Body of pancreas (tissue), 4 donors: ENCODE results near the gene EML6. TPM values are rescaled to one million over a fixed set of nuclear protein-coding genes. Genes with fewer than 3 reads are reported as not detected.
"Not testable (repeated sequence)": the region's sequence is repeated elsewhere in the genome, so short reads cannot be mapped to it uniquely, and the experiment has no call there.

Source experiments
- ATAC-seq: fragments of 150-250 bp; one replicate; pipeline ENCODE4 v1.9.1; 2016
- DNase-seq, 4 donors: peaks; one replicate each; pipeline ENCODE4 v3.0.0-alpha.2; 2019
- H3K27ac ChIP-seq, 4 donors: fragments of 200-600 bp; sonication (generic); 1 replicate in 3 of 4; 2 replicates in 1 of 4; pipeline versions ENCODE4 v1.5.1 to v1.6.1; 2016 to 2019; ENCODE audit warnings: mild to moderate bottlenecking in 1 of 4, mixed read lengths in 1 of 4, moderate library complexity in 1 of 4
- H3K27me3 ChIP-seq, 2 donors: fragments of 200-600 bp; sonication (generic); one replicate each; pipeline ENCODE4 v1.6.0; 2016; ENCODE audit warnings: mild to moderate bottlenecking in 1 of 2
- H3K36me3 ChIP-seq, 2 donors: fragments of 200-600 bp; sonication (generic); replicated peaks in 1 of 2; 2 replicates each; pipeline ENCODE4 v1.5.1; 2016; ENCODE audit warnings: low read depth in 2 of 2; ENCODE audit not compliant: insufficient read depth in 1 of 2
- H3K4me1 ChIP-seq: fragments of 200-600 bp; sonication (generic); one replicate; pipeline ENCODE4 v1.6.0; 2016
- H3K4me3 ChIP-seq, 2 donors: fragments of 200-600 bp; sonication (generic); 1 replicate in 1 of 2; 2 replicates in 1 of 2; pipeline ENCODE4 v1.5.1; 2016 to 2019
- H3K9me3 ChIP-seq, 3 donors: fragments of 200-600 bp; sonication (generic); 1 replicate in 2 of 3; 2 replicates in 1 of 3; pipeline ENCODE4 v1.5.1; 2016
- POLR2A ChIP-seq, 3 donors: fragments of 450-650 bp; IDR thresholded peaks; one replicate each; pipeline ENCODE4 v1.6.1; 2016; ENCODE audit warnings: antibody characterized with exemption in 3 of 3, mild to moderate bottlenecking in 2 of 3
- WGBS, 2 donors: methylation state at CpG; one replicate each; pipeline ENCODE4 v1.1.5; 2017; 5-methylcytosine and 5-hydroxymethylcytosine counted together
- intact Hi-C: fragments of 100-400 bp; cut with DNase I; formaldehyde crosslinking; loops from one replicate; pipeline ENCODE4 v1.15.1; 2023
- total RNA-seq, 2 donors: library from RNA; depleted of rRNA; stranded (reverse); fragments of >200 nt; gene quantifications; one replicate each; pipeline ENCODE4 v1.1.0, GENCODE V29; 2016
- TF ChIP-seq, protein P1 (sequence below), 7 experiments: fragments of 450-650 bp in 4 of 7; fragments of 200-600 bp in 3 of 7; sonication (generic) in 3 of 7; IDR thresholded peaks; one replicate each; pipeline ENCODE4 v1.5.1; 2016 to 2019; ENCODE audit warnings: antibody characterized with exemption in 7 of 7

Gene EML6
- total RNA-seq, 2 donors from 2014 or later: 2.3 to 2.6 TPM

GRCh38 chr2:54984476-54984875, 261.0 kb downstream of the EML6 start:
- no peak overlapping the region for H3K4me3 ChIP-seq
- no peaks in the 10 kb centered on the region for H3K9me3 ChIP-seq
- no peak for ATAC-seq
- no peak for DNase-seq
- H3K4me1 ChIP-seq: peaks cover 71% of the 10 kb centered on the region
- intact Hi-C loops: no loop called here
- no peaks in the 10 kb centered on the region for H3K36me3 ChIP-seq
- TF ChIP-seq POLR2A (IDR thresholded peaks at IDR 0.05): no peak
- TF ChIP-seq, protein P1, sequence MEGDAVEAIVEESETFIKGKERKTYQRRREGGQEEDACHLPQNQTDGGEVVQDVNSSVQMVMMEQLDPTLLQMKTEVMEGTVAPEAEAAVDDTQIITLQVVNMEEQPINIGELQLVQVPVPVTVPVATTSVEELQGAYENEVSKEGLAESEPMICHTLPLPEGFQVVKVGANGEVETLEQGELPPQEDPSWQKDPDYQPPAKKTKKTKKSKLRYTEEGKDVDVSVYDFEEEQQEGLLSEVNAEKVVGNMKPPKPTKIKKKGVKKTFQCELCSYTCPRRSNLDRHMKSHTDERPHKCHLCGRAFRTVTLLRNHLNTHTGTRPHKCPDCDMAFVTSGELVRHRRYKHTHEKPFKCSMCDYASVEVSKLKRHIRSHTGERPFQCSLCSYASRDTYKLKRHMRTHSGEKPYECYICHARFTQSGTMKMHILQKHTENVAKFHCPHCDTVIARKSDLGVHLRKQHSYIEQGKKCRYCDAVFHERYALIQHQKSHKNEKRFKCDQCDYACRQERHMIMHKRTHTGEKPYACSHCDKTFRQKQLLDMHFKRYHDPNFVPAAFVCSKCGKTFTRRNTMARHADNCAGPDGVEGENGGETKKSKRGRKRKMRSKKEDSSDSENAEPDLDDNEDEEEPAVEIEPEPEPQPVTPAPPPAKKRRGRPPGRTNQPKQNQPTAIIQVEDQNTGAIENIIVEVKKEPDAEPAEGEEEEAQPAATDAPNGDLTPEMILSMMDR (IDR thresholded peaks at IDR 0.05): no peak
- no peaks in the 10 kb centered on the region for H3K27me3 ChIP-seq
- H3K27ac ChIP-seq: no peak overlapping the region

- DNase-seq (peak in 3 of 4 donors; percentile 41 to 56 (median 55)), ATAC-seq (no peak)
- WGBS, 2 donors: 23 to 33% methylated on average over 3 of the region's 3 CpGs
- H3K9me3 ChIP-seq: no peaks in the 10 kb centered on the region
- H3K36me3 ChIP-seq: no peaks in the 10 kb centered on the region
- H3K27me3 ChIP-seq: no peaks in the 10 kb centered on the region
- intact Hi-C loops: no loop called here
- H3K4me3 ChIP-seq: no peak overlapping the region
- no peak for TF ChIP-seq POLR2A (IDR thresholded peaks at IDR 0.05)
- peaks cover 54% of the 10 kb centered on the region for H3K4me1 ChIP-seq
- H3K27ac ChIP-seq: no peak overlapping the region
Observed at GRCh38 chr2:54986264-54986663, 262.8 kb downstream of the EML6 start.

DNA sequence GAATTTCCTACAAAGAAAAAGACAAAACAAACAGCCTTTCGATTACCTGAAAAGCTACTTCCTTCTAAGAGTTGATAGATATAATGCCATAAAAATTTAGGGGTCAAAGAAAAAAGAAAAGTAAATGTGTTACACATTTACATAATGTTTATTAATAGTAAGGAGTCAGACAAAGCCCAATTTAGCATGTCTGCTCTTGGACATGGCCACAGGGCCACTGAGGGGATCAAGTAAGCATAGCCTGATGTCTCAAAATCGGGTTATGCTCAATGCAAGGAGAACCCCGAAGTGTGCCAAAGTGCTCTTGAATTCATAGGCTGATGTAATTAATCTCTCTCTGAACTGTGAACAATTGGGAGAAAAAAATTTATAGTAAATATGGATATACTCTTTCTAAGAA, 265.1 kb downstream of the EML6 start:
- no peak for DNase-seq
- ATAC-seq: no peak
- Histone ChIP-seq H3K4me1 (peaks cover 47% of the 10 kb centered on the region), H3K36me3 (no peaks in the 10 kb centered on the region), H3K27me3 (no peaks in the 10 kb centered on the region), H3K27ac (no peak overlapping the region), H3K9me3 (no peaks in the 10 kb centered on the region), H3K4me3 (no peak overlapping the region)
- intact Hi-C loops: no loop called here
- 72 to 74% methylated on average over 3 of the region's 3 CpGs for WGBS, 2 donors
- no peak for TF ChIP-seq POLR2A (IDR thresholded peaks at IDR 0.05)

DNA sequence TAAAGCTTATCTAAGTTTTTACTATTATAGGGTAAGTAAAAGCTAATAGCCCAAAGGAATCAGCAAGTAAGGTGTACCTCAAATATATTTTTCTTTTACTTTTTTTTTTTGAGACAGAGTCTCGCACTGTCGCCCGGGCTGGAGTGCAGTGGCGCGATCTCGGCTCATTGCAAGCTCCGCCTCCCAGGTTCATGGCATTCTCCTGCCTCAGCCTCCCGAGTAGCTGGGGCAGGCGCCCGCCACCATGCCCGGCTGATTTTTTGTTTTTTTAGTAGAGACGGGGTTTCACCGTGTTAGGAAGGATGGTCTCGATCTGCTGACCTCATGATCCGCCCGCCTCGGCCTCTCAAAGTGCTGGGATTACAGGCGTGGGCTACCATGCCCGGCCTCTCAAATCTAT, 267.2 kb downstream of the EML6 start:
- H3K27me3 ChIP-seq, H3K4me3 ChIP-seq, DNase-seq, ATAC-seq, H3K27ac ChIP-seq, H3K36me3 ChIP-seq, intact Hi-C loops, H3K9me3 ChIP-seq: not testable (repeated sequence)
- H3K4me1 ChIP-seq: peaks cover 48% of the 10 kb centered on the region
- 95 to 97% methylated on average over 19 of the region's 19 CpGs for WGBS, 2 donors

- no peaks in the 10 kb centered on the region for H3K27me3 ChIP-seq
Observed at GRCh38 chr2:54995553-54995952, 272.1 kb downstream of the EML6 start.

DNA sequence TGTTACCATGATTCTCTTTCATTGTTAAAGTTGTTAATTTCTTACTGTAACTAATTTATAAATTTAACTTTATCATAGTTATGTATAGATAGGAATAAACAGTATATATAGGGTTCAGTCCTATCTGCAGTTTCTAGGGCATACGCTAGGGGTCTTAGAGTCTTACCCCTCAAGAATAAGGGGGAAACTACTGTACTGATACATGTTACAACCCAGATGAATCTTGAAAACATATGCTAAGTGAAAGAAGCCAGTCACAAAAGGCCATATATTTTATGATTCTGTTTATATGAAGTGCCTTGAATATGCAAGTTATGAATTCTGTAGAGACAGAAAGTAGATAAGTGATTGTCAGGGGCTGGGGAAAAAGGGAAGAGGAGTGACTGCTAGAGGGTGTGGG, 274.4 kb downstream of the EML6 start:
- ATAC-seq: no peak
- peaks cover 77% of the 10 kb centered on the region for H3K4me1 ChIP-seq

More at GRCh38 chr2:54995553-54995952, 272.1 kb downstream of the EML6 start:
- DNase-seq (no peak), ATAC-seq (no peak)
- Histone ChIP-seq H3K27ac (no peak overlapping the region), H3K36me3 (no peaks in the 10 kb centered on the region), H3K4me3 (no peak overlapping the region), H3K9me3 (no peaks in the 10 kb centered on the region), H3K4me1 (peaks cover 66% of the 10 kb centered on the region)
- WGBS, 2 donors: 91 to 92% methylated on average over 3 of the region's 3 CpGs
- TF ChIP-seq POLR2A (IDR thresholded peaks at IDR 0.05): no peak
- TF ChIP-seq, protein P1 (IDR thresholded peaks at IDR 0.05): no peak
- intact Hi-C loops: no loop called here

More for the DNA sequence above, 274.4 kb downstream of the EML6 start:
- DNase-seq: no peak
- intact Hi-C loops: no loop called here
- H3K36me3 ChIP-seq: no peaks in the 10 kb centered on the region
- no peaks in the 10 kb centered on the region for H3K27me3 ChIP-seq
- no peaks in the 10 kb centered on the region for H3K9me3 ChIP-seq
- TF ChIP-seq, protein P1 (IDR thresholded peaks at IDR 0.05): no peak
- TF ChIP-seq POLR2A (IDR thresholded peaks at IDR 0.05): no peak
- H3K4me3 ChIP-seq: no peak overlapping the region
- 78 to 85% methylated on average over 1 of the region's 1 CpG for WGBS, 2 donors
- no peak overlapping the region for H3K27ac ChIP-seq
